SJCRH30 (cell line): ENCODE data around the gene CYLD. TPM values are rescaled to one million over a fixed set of nuclear protein-coding genes. Genes with fewer than 3 reads are reported as not detected.

Source experiments
- DNase-seq, 2 experiments: peaks; one replicate each; pipeline ENCODE4 v3.0.0-alpha.2; 2015 to 2020
- H3K27ac ChIP-seq: fragments of 250-450 bp; sonication (Bioruptor Pico); 2 replicates; pipeline ENCODE4 v1.5.1; 2020; ENCODE audit warnings: mild to moderate bottlenecking, moderate library complexity
- H3K27me3 ChIP-seq: fragments of 250-450 bp; sonication (Bioruptor Pico); 2 replicates; pipeline ENCODE4 v1.5.1; 2020; ENCODE audit warnings: mild to moderate bottlenecking, moderate library complexity
- H3K36me3 ChIP-seq: fragments of 250-450 bp; sonication (Bioruptor Pico); 2 replicates; pipeline ENCODE4 v1.5.1; 2020; ENCODE audit warnings: mild to moderate bottlenecking, moderate library complexity
- H3K4me1 ChIP-seq: fragments of 250-450 bp; sonication (Bioruptor Pico); 2 replicates; pipeline ENCODE4 v1.5.1; 2020; ENCODE audit warnings: mild to moderate bottlenecking, moderate library complexity
- H3K4me3 ChIP-seq: fragments of 250-450 bp; sonication (Bioruptor Pico); 2 replicates; pipeline ENCODE4 v1.5.1; 2020; ENCODE audit warnings: mild to moderate bottlenecking, moderate library complexity
- H3K9me3 ChIP-seq: fragments of 250-450 bp; sonication (Bioruptor Pico); replicated peaks from 2 replicates; pipeline ENCODE4 v1.5.1; 2020; ENCODE audit warnings: mild to moderate bottlenecking, moderate library complexity
- total RNA-seq: library from RNA; depleted of rRNA; stranded (reverse); fragments of >200 nt; shearing (Covaris generic); gene quantifications from 2 replicates; pipeline ENCODE4 v1.2.3, GENCODE V29; 2014; rRNA removed

The CYLD gene
- total RNA-seq = 13.9 and 14.0 TPM in 2 replicates

- peak; percentile 99 for DNase-seq
- H3K27me3 ChIP-seq = no peaks in the 10 kb centered on the region
- peak within 1 kb of the TSS; percentile 63 for H3K4me3 ChIP-seq
- no peaks in the 10 kb centered on the region for H3K36me3 ChIP-seq
- no peaks in the 10 kb centered on the region for H3K9me3 ChIP-seq
- H3K27ac ChIP-seq = no peak within 1 kb of the TSS
- no peaks in the 10 kb centered on the region for H3K4me1 ChIP-seq
These were observed at the start of gene CYLD for GRCh38 chr16:50741781-50742575. TSS of gene CYLD (plus strand) at chr16:50742086. CDS start at chr16:50749699, 7,613 bp downstream.

GRCh38 chr16:50692644-50692998, 49.3 kb upstream of the CYLD start:
- Histone ChIP-seq H3K9me3 (no peaks in the 10 kb centered on the region), H3K4me3 (no peak overlapping the region)
- DNase-seq = no peak

GRCh38 chr16:50692999-50693781, 48.7 kb upstream of the CYLD start, which contains the start of gene NOD2:
TSS of gene NOD2 (plus strand) at chr16:50693606. CDS start at chr16:50699496, 5,890 bp downstream.
- DNase-seq = no peak
- Histone ChIP-seq H3K36me3 (no peaks in the 10 kb centered on the region), H3K4me3 (no peak within 1 kb of the TSS), H3K27me3 (no peaks in the 10 kb centered on the region), H3K27ac (no peak within 1 kb of the TSS), H3K4me1 (no peaks in the 10 kb centered on the region; the same call in 1 of the 2 replicates), H3K9me3 (no peaks in the 10 kb centered on the region)

More at GRCh38 chr16:50692644-50692998, 49.3 kb upstream of the CYLD start:
- Histone ChIP-seq H3K27ac (no peak overlapping the region), H3K36me3 (no peaks in the 10 kb centered on the region), H3K4me1 (no peaks in the 10 kb centered on the region; the same call in 1 of the 2 replicates), H3K27me3 (no peaks in the 10 kb centered on the region)

GRCh38 chr16:50694206-50694605, 47.7 kb upstream of the CYLD start:
- no peaks in the 10 kb centered on the region for H3K27me3 ChIP-seq
- no peaks in the 10 kb centered on the region; the same call in 1 of the 2 replicates for H3K4me1 ChIP-seq
- H3K9me3 ChIP-seq = no peaks in the 10 kb centered on the region
- no peak overlapping the region for H3K4me3 ChIP-seq
- no peak for DNase-seq
- no peaks in the 10 kb centered on the region for H3K36me3 ChIP-seq
- H3K27ac ChIP-seq = no peak overlapping the region

- Histone ChIP-seq H3K27me3 (no peaks in the 10 kb centered on the region), H3K4me1 (no peaks in the 10 kb centered on the region; the same call in 1 of the 2 replicates)
These were observed 46.6 kb upstream of the CYLD start for GRCh38 chr16:50695017-50696000.

GRCh38 chr16:50696126-50696525, 45.8 kb upstream of the CYLD start:
- H3K27ac ChIP-seq = no peak overlapping the region
- no peaks in the 10 kb centered on the region; the same call in 1 of the 2 replicates for H3K4me1 ChIP-seq

More at GRCh38 chr16:50695017-50696000, 46.6 kb upstream of the CYLD start:
- Histone ChIP-seq H3K36me3 (no peaks in the 10 kb centered on the region), H3K4me3 (no peak overlapping the region), H3K27ac (no peak overlapping the region), H3K9me3 (no peaks in the 10 kb centered on the region)
- no peak for DNase-seq

GRCh38 chr16:50696575-50697420, 45.1 kb upstream of the CYLD start:
- Histone ChIP-seq H3K27me3 (no peaks in the 10 kb centered on the region), H3K4me1 (no peaks in the 10 kb centered on the region; the same call in 1 of the 2 replicates), H3K27ac (no peak overlapping the region), H3K9me3 (no peaks in the 10 kb centered on the region), H3K4me3 (no peak overlapping the region), H3K36me3 (no peaks in the 10 kb centered on the region)
- peak; percentile 36 to 51 for DNase-seq

More at GRCh38 chr16:50696126-50696525, 45.8 kb upstream of the CYLD start:
- H3K36me3 ChIP-seq = no peaks in the 10 kb centered on the region
- no peak overlapping the region for H3K4me3 ChIP-seq
- no peaks in the 10 kb centered on the region for H3K27me3 ChIP-seq
- no peak for DNase-seq
- H3K9me3 ChIP-seq = no peaks in the 10 kb centered on the region

GRCh38 chr16:50697421-50697715, 44.5 kb upstream of the CYLD start:
- peaks cover 4% of the 10 kb centered on the region; the same call in 1 of the 2 replicates for H3K4me1 ChIP-seq

GRCh38 chr16:50697881-50698767, 43.8 kb upstream of the CYLD start:
- H3K27me3 ChIP-seq = no peaks in the 10 kb centered on the region
- no peak for DNase-seq
- H3K4me3 ChIP-seq = peak overlapping the region; percentile 9
- H3K36me3 ChIP-seq = no peaks in the 10 kb centered on the region
- H3K9me3 ChIP-seq = no peaks in the 10 kb centered on the region
- no peak overlapping the region for H3K27ac ChIP-seq
- H3K4me1 ChIP-seq = peaks cover 7% of the 10 kb centered on the region; the same call in 1 of the 2 replicates

More at GRCh38 chr16:50697421-50697715, 44.5 kb upstream of the CYLD start:
- Histone ChIP-seq H3K36me3 (no peaks in the 10 kb centered on the region), H3K9me3 (no peaks in the 10 kb centered on the region), H3K4me3 (no peak overlapping the region), H3K27ac (no peak overlapping the region), H3K27me3 (no peaks in the 10 kb centered on the region)
- no peak for DNase-seq

GRCh38 chr16:50699326-50700159, 42.3 kb upstream of the CYLD start:
- H3K4me3 ChIP-seq = no peak overlapping the region
- H3K4me1 ChIP-seq = peaks cover 7% of the 10 kb centered on the region; the same call in 1 of the 2 replicates
- no peak overlapping the region for H3K27ac ChIP-seq
- DNase-seq = no peak
- H3K27me3 ChIP-seq = no peaks in the 10 kb centered on the region
- H3K9me3 ChIP-seq = no peaks in the 10 kb centered on the region
- no peaks in the 10 kb centered on the region for H3K36me3 ChIP-seq

- H3K4me3 ChIP-seq = no peak overlapping the region
- H3K27me3 ChIP-seq = no peaks in the 10 kb centered on the region
- peak; percentile 54 to 75 for DNase-seq
- no peaks in the 10 kb centered on the region for H3K36me3 ChIP-seq
- peak overlapping the region; percentile 29 for H3K27ac ChIP-seq
- H3K9me3 ChIP-seq = no peaks in the 10 kb centered on the region; the same call in 1 of the 2 replicates
- peaks cover 7% of the 10 kb centered on the region; the same call in 1 of the 2 replicates for H3K4me1 ChIP-seq
These were observed 39.2 kb upstream of the CYLD start for GRCh38 chr16:50702725-50703124.

GRCh38 chr16:50704245-50704644, 37.6 kb upstream of the CYLD start:
- no peak for DNase-seq

More at GRCh38 chr16:50704245-50704644, 37.6 kb upstream of the CYLD start:
- peaks cover 7% of the 10 kb centered on the region; the same call in 1 of the 2 replicates for H3K4me1 ChIP-seq
- no peaks in the 10 kb centered on the region for H3K27me3 ChIP-seq
- H3K36me3 ChIP-seq = no peaks in the 10 kb centered on the region
- no peak overlapping the region for H3K4me3 ChIP-seq
- H3K9me3 ChIP-seq = no peaks in the 10 kb centered on the region; the same call in 1 of the 2 replicates
- no peak overlapping the region for H3K27ac ChIP-seq
